UCSD-AML1 (cell line): Measurements from ENCODE around the gene DYNLT4.
"Not testable (repeated sequence)": the region's sequence is repeated elsewhere in the genome, so short reads cannot be mapped to it uniquely, and the experiment has no call there.

Experiments used
- DNase-seq: peaks from one replicate; lab custom pipeline; 2025; ENCODE audit not compliant: unreplicated experiment; lab: John Stamatoyannopoulos, UW

DYNLT4 gene, protein sequence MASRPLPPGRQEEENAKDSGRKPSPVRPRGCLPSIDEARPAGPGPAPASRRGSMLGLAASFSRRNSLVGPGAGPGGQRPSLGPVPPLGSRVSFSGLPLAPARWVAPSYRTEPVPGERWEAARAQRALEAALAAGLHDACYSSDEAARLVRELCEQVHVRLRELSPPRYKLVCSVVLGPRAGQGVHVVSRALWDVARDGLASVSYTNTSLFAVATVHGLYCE

DNA sequence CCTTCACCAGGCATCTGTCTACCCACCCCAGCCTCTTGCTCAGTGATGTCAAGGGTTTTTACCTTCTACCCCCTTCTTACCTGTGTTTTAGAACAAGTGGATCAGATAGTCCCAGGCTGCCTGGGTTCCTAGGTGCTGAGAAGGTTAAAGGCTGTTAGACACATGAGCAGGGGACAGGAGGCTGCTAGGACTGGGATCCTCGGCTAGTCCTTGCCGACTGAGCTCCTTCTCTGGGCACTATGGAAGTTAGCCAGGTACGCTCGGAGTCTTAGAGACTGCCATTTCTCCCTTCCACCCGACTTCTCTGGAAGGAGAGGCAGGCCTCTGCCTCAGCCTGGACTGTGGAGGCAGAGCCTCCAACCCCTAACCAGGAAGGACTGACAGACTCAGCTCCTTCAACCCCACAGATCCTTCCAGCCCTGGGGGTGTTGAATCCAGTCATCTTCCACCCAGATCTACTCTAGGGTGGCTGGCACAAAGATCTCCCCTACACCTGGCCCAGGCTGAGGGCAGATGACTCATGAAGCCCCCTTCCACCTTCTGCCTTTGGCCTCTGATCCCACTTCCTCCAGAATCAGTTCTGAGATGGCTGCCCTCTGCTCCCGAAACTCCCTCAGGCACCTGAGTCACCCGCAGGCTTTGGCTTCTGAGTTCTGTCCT, at the start of gene DYNLT4:
Gene DYNLT4 (minus strand): TSS at position 648 of the 660 bp plus-strand sequence. CDS start 683 bp downstream, outside the sequence.
- DNase-seq, result no peak

DNA sequence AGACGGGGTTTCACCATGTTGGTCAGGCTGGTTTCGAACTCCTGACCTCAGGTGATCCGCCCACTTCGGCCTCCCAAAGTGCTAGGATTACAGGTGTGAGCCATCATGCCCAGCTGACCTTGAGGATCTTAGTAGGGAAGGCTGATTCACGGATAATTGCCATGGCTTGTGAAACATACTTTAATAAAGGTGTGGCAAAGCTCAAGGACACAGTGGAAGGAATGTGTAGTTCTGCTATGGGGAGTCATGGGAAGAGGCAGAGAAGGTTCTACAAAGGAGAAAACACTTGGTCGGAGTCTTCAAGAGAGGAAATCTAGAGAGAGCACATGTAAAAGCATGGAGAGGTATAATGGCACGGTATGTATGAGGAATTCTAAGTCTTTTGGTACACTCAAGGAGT, 48.6 kb upstream of the DYNLT4 start:
- no peak for DNase-seq

DNA sequence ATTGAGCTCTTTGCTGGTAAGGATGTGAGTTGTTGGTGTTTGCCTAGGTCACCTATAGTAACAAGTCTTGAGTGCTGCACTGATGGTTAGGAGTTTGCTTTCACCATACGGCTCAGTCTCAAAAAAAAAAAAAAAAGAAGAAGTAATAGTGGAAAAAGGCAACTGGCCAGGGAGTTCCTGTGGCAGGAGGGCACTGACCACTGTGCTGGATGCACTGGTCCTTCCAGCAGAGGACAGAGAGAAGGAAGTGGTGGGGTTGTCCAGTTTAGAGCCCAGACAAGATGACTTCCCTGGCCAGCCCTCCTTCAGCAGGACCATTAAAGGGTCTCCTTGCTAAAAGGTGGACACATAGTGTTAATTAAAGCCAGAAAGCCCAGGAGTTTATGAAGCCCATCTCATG, 47.8 kb upstream of the DYNLT4 start:
- DNase-seq, result no peak

DNA sequence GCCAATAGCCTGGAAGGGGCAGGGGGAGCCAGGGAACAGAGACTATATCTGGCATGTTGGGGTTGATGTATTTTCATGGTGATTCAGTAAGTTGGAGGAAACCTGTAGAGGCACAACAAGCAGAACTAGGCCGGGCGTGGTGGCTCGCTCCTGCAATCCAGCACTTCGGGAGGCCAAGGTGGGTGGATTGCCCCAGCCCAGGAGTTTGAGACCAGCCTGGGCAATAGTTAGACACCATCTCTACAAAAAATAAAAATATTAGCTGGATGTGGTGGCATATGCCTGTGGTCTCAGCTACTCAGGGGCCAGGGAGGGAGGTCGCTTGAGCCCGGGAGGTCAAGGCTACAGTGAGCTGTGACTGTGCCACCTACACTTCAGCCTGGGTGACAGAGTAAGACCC, 46.0 kb upstream of the DYNLT4 start:
- DNase-seq, result no peak

DNA sequence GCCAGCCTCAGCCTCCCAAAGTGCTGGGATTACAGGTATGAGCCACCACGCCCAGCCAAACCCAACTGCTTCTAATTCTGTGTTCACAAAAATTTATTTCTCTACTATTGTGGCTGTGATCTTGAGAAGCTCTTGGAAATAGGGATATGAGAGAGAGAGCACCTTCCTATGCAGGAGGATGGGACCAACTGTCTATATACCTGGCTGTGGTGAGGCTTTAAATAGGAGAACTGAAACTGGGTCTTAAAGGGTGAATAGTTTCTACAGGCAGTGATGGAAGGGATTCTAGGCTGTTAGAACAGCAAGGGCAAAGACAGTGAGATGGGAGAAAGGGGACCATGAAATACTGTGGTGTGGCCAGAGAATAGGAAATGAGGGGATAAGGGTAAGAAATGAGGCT, 44.2 kb upstream of the DYNLT4 start:
- no peak for DNase-seq

DNA sequence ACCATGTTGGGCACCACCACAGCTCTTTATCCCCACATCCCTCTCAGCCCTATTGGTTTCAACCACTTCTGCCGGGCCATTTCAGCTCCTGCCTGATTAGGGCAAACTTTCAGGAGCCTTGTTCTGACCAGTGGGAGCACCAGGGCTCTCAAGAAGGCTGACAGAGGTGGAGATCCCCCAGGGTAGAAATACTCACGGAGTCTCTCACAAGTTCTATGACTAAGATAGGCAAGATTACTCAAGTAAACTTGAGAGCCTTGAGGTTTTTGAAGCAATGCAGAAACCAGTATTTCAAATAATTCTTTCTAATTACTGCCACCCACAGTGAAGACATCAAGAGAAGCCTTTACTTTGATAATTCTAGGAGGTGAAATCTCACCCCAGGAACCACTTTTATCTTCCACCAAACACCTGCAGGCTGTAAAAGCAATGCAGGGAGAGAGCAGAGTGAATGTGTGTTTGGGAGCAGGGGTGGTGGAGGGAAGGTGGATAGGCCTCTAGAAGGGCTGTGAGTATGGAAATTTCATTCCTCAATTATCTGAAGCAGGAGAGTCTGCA, 42.5 kb upstream of the DYNLT4 start:
- DNase-seq, result no peak

DNA sequence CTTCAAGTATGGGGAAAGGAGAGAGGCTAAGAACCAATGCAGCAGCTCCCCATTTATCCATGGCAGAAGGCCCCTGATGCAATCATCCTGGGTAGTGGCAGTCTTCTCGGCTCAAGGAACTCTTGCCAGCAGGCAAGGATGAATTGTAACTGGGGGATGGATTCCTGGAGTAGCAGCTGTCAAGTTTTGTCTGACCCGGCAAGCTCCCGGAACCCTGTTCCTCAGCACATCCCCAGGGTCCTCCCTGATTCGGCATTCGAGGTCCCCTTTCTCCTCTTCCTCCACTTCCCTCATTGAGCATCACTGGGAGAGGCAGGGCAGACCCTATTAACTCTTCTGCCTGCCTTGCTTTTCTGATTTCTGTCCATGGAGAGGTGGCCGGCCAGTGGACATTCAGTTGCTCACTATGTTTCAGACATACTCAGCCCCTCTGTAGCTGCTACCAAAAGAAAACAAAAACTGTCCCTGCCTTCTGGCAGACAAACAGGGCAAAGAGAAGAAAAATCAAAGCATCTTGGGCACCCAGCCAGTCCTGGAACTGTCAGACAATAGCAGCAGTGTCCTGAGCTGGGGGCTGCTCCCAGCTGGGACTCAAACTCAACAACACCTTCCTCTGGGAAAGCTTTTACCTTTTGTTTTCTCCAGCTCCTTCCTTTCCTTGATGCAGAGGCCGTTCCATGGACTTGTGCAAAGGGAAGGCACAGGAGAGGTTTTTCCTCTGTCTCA, 41.5 kb upstream of the DYNLT4 start:
- DNase-seq, result no peak

DNA sequence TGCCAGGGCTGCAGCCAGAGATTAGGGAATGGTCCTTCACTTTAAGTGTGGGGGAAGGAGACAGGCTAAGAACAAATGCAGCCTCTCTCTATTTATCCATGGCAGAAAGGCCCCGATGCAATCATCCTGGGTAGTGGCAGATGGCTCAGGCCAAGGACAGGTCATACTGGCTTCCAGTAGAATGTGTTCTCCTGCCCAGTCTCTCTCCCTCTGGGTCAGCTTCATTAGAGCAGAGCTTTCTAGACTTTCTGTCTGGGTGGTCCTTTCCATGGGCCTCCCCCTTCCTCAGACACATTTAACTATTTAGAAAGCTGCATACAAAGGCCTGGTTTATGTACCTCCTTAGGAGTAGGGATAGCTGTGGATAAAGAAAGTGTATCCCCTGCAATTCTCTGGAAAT, 40.7 kb upstream of the DYNLT4 start:
- no peak for DNase-seq

DNA sequence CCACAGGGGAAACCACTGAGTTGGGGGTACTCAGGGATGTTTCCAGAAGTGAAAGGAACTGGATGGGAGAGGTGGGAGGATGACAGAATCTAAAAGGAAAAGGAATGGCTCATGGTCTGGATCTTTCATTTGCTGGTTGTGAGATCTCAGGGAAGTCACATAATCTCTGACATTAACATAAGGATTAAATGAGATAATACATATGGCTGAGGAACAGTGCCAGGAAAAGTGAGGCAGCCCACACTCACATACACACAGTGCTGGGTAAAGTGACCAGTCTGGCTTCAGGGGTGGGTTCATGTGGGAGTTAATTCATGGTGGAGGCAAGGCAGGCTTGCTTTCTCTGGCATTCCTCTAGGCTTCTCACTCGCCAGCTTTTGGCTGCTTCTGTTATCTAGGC, 39.8 kb upstream of the DYNLT4 start:
- DNase-seq, result no peak

DNA sequence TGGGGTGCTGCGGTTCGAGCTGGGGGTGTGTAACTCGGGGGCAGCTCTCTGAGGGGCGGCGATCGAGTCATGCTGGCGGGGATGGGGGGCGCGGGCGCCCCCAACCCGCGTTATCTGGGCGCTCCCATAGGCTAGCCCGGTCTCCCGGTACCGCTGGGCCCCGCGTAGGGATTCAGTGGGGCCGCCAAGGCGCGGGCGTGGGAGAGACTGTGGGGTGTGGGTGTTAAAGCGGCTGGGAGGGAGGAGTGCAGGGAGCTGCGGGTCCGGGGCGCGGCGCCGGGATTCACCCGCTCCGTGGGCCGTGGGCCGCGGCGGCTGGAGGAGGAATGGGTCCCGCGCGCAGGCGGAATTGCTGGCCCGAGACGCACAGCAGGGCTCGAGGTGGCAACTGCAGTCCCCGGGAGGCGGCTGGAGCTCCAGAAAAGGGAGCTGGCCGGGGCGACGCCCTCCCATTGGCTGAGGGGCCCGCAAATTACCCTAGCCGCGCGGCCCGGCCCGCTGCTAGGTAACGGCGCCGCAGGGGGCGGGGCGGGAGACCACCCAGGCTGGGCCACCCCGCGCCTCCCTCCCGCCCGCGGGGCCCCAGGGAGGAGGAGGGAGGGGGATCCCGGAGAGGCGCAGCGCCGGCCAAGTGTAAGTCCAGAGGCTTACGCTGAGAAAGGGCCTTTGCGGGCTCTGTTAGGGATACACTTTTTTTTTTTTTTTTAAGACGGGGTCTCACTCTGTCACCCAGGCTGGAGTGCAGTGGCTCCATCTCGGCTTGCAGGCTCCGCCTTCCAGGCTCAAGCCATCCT, 35.9 kb upstream of the DYNLT4 start, which contains the start of gene PTCH2:
Gene PTCH2 (minus strand): TSS at position 392 of the 794 bp plus-strand sequence. CDS start 321 bp downstream, at position 71.
- DNase-seq, result peak; percentile 67

DNA sequence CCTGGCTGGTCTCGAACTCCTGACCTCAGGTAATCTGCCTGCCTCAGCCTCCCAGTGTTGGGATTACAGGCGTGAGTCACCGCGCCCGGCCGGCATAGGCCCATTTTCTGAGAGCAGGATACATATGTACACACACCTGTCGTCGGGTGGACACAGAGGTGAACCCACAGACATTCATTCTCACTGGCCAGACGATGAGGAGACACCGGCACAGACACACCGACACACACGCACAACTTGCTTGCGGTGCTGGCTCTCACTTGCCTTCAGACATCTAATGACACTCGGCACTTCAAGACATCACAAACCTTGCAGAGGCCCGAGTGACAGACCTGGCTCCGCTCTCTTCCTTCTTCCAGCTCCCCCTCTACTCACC, 35.3 kb upstream of the DYNLT4 start:
- DNase-seq, result no peak

DNA sequence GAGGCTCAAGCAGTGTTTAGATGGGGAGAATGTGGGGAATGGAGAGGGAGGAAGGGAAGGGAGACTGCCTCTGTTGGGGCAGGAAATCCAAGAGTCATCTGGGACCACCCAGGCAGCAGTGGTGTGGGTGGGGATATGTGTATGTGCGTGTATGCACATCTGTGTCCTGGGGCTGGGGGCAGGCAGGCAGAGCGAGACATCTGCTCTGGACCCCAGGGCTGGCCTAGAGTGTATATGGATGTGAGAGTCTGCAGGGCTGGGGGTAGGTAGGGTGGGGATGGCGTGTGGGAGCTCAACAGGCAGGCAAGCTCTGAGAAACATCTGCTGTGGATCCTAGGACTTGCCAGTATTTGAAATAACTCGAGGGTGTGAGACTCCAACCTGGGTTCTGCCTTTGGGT, 32.4 kb upstream of the DYNLT4 start:
- DNase-seq, result no peak

DNA sequence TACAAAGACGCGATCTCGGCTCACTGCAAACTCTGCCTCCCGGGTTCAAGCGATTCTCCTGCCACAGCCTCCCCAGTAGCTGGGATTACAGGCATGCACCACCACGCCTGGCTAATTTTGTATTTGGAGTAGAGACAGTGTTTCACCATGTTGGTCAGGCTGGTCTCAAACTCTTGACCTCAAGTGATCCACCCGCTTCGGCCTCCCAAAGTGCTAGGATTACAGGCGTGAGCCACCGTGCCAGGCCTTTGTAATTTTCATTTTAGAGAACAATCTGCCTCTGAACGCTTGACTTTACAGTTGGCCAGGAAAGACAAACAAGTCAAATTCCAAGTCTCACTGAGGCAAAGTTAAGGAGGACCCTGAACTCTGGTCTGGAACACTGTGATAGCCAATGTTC, 31.1 kb upstream of the DYNLT4 start:
- not testable (repeated sequence) for DNase-seq

DNA sequence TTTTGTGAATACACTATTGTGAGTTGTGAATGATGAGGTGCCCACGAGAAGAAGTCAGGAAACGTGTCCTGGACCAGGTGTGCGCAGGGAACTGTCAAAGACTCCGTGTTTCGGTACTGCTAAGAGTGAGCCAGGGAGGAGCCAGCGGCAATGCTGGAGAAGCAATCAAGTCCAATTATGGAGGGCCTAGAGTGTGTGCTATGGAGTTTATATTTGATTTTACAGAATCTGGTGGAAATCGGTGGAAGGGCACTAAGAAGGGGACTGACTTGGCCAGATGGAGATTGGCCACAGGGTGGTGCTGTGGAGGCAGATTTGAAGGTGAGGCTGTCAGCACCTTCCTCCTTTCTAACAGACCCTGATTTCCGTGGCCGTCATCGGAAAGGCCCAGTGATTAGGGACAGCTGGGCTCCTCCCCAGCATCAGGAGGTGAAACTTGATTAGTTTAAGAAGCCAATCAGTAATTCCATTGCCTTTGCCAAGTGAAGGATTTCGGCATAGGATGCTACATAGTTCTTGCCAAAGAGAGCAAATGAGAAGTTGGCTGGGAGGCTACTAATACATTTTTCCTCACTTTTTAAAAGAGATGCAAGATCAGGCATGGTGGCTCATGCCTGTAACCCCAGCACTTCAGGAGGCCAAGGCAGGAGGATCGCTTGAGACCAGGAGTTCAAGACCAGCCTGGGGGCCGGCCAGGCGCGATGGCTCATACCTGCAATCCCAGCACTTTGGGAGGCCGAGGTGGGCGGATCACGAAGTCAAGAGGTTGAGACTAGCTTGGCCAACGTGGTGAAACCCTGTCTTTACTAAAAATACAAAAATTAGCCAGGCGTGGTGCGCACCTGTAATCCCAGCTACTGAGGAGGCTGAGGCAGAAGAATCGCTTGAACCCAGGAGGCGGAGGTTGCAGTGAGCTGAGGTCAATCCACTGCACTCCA, 28.9 kb upstream of the DYNLT4 start:
- peak; percentile 82 for DNase-seq

DNA sequence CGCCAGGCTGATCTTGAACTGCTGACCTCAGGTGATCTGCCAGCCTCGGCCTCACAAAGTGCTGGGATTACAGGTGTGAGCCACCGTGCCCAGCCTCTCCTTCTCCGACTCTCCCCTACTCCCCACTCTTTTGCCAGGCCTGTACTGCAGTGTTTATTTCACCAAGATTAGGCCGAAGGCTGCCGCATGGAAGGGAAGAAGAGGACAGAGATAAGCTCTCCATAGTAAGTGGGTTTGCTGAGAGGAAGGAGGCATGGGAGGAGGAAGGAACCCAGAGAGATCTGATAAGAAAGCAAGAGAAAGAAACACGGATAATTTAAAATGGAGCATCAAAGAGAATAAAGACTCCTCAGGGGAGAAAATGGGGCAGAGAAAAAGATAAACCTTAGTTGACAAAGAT, 27.2 kb upstream of the DYNLT4 start:
- DNase-seq, result no peak

DNA sequence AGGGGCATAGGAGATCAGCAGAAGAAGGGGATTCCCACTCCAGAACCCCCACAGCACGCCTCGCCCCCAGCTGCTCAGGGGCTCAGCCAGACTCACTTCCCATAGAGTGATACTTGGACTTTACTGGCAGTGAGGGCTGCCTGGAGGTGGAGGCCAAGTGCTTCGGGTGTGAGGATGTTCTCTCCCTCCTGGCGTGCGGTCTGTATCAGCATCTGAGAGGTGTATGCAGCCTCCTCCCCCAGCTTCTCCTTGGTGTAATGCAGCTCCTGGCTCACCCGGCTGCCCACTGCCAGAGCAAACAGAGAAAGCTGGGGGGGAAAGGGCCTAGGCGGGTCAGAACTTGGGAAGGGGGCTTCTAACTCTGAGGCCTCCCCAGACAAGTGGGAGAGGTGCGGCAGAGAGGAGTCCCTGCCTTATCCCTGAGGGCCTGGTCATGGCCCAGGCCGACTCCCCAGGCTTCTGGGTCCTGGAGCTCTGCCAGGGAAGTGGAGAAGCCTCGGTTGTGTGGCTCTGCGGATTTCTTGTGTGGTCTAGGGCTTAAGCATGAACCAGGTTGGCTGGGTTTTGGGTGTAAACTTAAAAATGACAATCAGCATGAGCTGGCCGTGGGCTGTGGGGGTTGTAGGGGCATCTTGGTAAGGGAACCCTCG, 25.0 kb upstream of the DYNLT4 start:
- no peak for DNase-seq

DNA sequence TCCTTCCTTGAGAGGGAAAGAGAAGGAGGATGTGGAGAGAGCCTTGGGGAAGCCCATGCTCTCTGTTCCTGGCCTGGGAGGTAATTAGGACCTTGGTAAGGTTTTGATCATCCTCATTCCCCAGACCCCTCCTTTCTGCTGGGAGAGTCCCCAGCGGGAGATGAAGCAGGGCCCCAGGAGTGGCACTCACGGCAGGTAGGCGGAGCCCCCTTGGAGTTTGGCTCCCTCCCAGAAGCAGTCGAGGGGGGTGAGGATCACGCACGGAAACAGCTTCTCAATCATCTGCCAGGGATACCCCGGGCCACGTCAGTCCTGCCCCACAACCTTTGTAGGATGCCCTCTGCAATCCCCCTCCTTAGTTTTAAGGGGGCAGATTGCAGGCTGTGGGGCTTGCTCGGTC, 24.4 kb upstream of the DYNLT4 start:
- DNase-seq, result no peak

DNA sequence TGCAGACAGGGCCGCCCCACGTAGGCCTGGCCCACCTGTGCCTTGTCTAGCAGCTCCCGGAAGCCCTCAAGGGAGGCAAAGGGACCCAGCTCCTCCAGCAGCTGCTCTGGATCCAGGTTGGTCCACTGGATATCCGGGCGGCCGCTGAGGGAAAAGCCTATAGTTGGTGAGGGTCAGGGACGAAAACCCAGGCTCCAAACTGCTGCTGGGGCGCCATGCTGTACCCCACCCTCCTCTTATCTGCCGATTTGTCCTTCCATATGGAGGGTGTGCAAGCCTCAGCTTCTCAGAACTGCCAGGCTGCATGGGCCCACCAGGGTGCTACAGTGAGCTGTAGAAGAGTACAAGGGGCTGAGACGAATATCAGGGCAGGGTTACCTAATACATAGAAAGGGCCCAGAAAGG, 23.8 kb upstream of the DYNLT4 start:
- no peak for DNase-seq
